Glutamatergic neuron (in vitro differentiated cells): ENCODE measurements around the gene ZCCHC14. TPM values are rescaled to one million over a fixed set of nuclear protein-coding genes. Genes with fewer than 3 reads are reported as not detected.

Experiments used
- DNase-seq: peaks from one replicate; pipeline ENCODE4 v3.0.0; 2022
- H3K27ac Mint-ChIP-seq: one replicate; pipeline ENCODE4 v1.8.0; 2020; ENCODE audit warnings: mild to moderate bottlenecking, mixed read lengths, inconsistent platforms; ENCODE audit not compliant: unreplicated experiment
- H3K27me3 Mint-ChIP-seq: one replicate; pipeline ENCODE4 v1.8.0; 2020; ENCODE audit warnings: mild to moderate bottlenecking, moderate library complexity, mixed read lengths, inconsistent platforms; ENCODE audit not compliant: unreplicated experiment
- H3K36me3 Mint-ChIP-seq: one replicate; pipeline ENCODE4 v1.8.0; 2020; ENCODE audit warnings: mild to moderate bottlenecking, mixed read lengths, inconsistent platforms; ENCODE audit not compliant: unreplicated experiment
- H3K4me1 Mint-ChIP-seq: one replicate; pipeline ENCODE4 v1.8.0; 2020; ENCODE audit warnings: mild to moderate bottlenecking, low read depth, mixed read lengths, inconsistent platforms; ENCODE audit not compliant: unreplicated experiment
- H3K4me3 Mint-ChIP-seq: one replicate; pipeline ENCODE4 v1.8.0; 2020; ENCODE audit warnings: mild to moderate bottlenecking, mixed read lengths, inconsistent platforms; ENCODE audit not compliant: unreplicated experiment
- H3K9me3 Mint-ChIP-seq: one replicate; pipeline ENCODE4 v1.8.0; 2020; ENCODE audit warnings: mild to moderate bottlenecking, moderate library complexity, mixed read lengths, inconsistent platforms; ENCODE audit not compliant: unreplicated experiment
- CTCF ChIP-seq: fragments of 200-600 bp; sonication (generic); IDR thresholded peaks from one replicate; pipeline ENCODE4 v1.5.0; 2021; ENCODE audit not compliant: partially characterized antibody, unreplicated experiment
- total RNA-seq: library from RNA; stranded (reverse); fragmentation: NEBNext Ultra II Directional; extraction: Animal tissue kit (Norgen Biotek cat#: 25700); gene quantifications from one replicate; pipeline ENCODE4 v1.2.1, GENCODE V29; 2021; ENCODE audit not compliant: unreplicated experiment

Gene ZCCHC14
- total RNA-seq, 1 donor from 2014 or later, result 29.2 TPM

- Mint-ChIP-seq H3K4me3 (no peak overlapping the region), H3K36me3 (no peaks in the 10 kb centered on the region), H3K27me3 (peaks cover 5% of the 10 kb centered on the region), H3K4me1 (peaks cover 11% of the 10 kb centered on the region), H3K27ac (no peak overlapping the region), H3K9me3 (peaks cover 5% of the 10 kb centered on the region)
- DNase-seq, result no peak
- TF ChIP-seq CTCF, result no peak
Observed at GRCh38 chr16:87422106-87422505, 70.7 kb downstream of the ZCCHC14 start.

- Mint-ChIP-seq H3K27me3 (peaks cover 5% of the 10 kb centered on the region), H3K27ac (no peak overlapping the region), H3K4me3 (no peak overlapping the region), H3K9me3 (peaks cover 5% of the 10 kb centered on the region), H3K4me1 (peaks cover 5% of the 10 kb centered on the region), H3K36me3 (no peaks in the 10 kb centered on the region)
- DNase-seq, result no peak
- TF ChIP-seq CTCF, result no peak
Observed at GRCh38 chr16:87421003-87421912, 71.6 kb downstream of the ZCCHC14 start.

- Mint-ChIP-seq H3K9me3 (peaks cover 5% of the 10 kb centered on the region), H3K36me3 (no peaks in the 10 kb centered on the region), H3K4me1 (peaks cover 3% of the 10 kb centered on the region)
Observed at GRCh38 chr16:87420026-87421002, 72.5 kb downstream of the ZCCHC14 start.

GRCh38 chr16:87418644-87419043, 74.2 kb downstream of the ZCCHC14 start:
- Mint-ChIP-seq H3K27ac (no peak overlapping the region), H3K9me3 (peaks cover 3% of the 10 kb centered on the region), H3K36me3 (peaks cover 3% of the 10 kb centered on the region), H3K27me3 (peaks cover 4% of the 10 kb centered on the region), H3K4me1 (no peaks in the 10 kb centered on the region), H3K4me3 (no peak overlapping the region)
- no peak for DNase-seq
- no peak for TF ChIP-seq CTCF

More at GRCh38 chr16:87420026-87421002, 72.5 kb downstream of the ZCCHC14 start:
- H3K27ac Mint-ChIP-seq, result peak overlapping the region; percentile 70
- no peak overlapping the region for H3K4me3 Mint-ChIP-seq
- no peak for TF ChIP-seq CTCF
- peaks cover 5% of the 10 kb centered on the region for H3K27me3 Mint-ChIP-seq
- DNase-seq, result no peak
